Fibroblast of the aortic adventitia (primary cell): Measurements from ENCODE around the gene TRIM67. TPM values are rescaled to one million over a fixed set of nuclear protein-coding genes. Genes with fewer than 3 reads are reported as not detected.

ENCODE experiments used
- total RNA-seq: library from RNA; depleted of rRNA; stranded (reverse); fragments of >200 nt; gene quantifications from 2 replicates; pipeline ENCODE4 v1.2.3, GENCODE V29; 2012; ENCODE audit warnings: low replicate concordance

Gene TRIM67
- total RNA-seq, 1 donor, result not detected

Other genes starting within 250 kb of the TRIM67 start
- 7.4 and 15.1 TPM in 2 replicates for gene TTC13, start 183.2 kb upstream of the TRIM67 start, total RNA-seq
- gene ARV1, start 183.0 kb upstream of the TRIM67 start, total RNA-seq, result 17.7 and 19.1 TPM in 2 replicates
- gene FAM89A, start 121.8 kb upstream of the TRIM67 start, total RNA-seq, result 2.0 and 13.4 TPM in 2 replicates
- gene GNPAT, start 79.2 kb downstream of the TRIM67 start, total RNA-seq, result 25.7 and 54.8 TPM in 2 replicates
- 18.6 and 19.3 TPM in 2 replicates for gene EXOC8, start 175.8 kb downstream of the TRIM67 start, total RNA-seq
- gene SPRTN, start 176.2 kb downstream of the TRIM67 start, total RNA-seq, result 17.2 and 33.6 TPM in 2 replicates